SK-N-SH treated with all-trans-retinoic acid at 6 μM for 48 hours (cell line): ENCODE measurements around the gene PLXNB1.

Source experiments
- CREB5 ChIP-seq: fragments of 250-450 bp; sonication (Bioruptor Pico); IDR thresholded peaks from 2 replicates; pipeline ENCODE4 v1.5.1; 2020; ENCODE audit warnings: low read depth, mild to moderate bottlenecking, moderate library complexity
- CSRNP3 ChIP-seq: fragments of 250-450 bp; sonication (Bioruptor Pico); IDR thresholded peaks from 2 replicates; pipeline ENCODE4 v1.5.1; 2021; ENCODE audit warnings: mild to moderate bottlenecking, moderate library complexity
- ESRRG ChIP-seq: fragments of 250-450 bp; sonication (Bioruptor Pico); IDR thresholded peaks from 2 replicates; pipeline ENCODE4 v1.6.1; 2021; ENCODE audit warnings: mild to moderate bottlenecking
- TCF4 ChIP-seq: fragments of 250-450 bp; sonication (Bioruptor Pico); IDR thresholded peaks from 2 replicates; pipeline ENCODE4 v1.8.0; 2021; ENCODE audit warnings: mild to moderate bottlenecking, moderate library complexity, borderline replicate concordance
- TSHZ2 ChIP-seq: fragments of 250-450 bp; sonication (Bioruptor Pico); IDR thresholded peaks from 2 replicates; pipeline ENCODE4 v1.5.0; 2020; ENCODE audit warnings: mild to moderate bottlenecking, moderate library complexity
- ZFP3 ChIP-seq: fragments of 250-450 bp; sonication (Bioruptor Pico); IDR thresholded peaks from 2 replicates; pipeline ENCODE4 v1.5.0; 2020; ENCODE audit warnings: mild to moderate bottlenecking, moderate library complexity
- ZFP30 ChIP-seq: fragments of 450-650 bp; formaldehyde crosslinking; IDR thresholded peaks from 2 replicates; pipeline ENCODE4 v1.5.0; 2022; ENCODE audit warnings: mild to moderate bottlenecking, moderate library complexity

- TF ChIP-seq CREB5 (CRISPR knock-in tag) = no peak
- no peak for TF ChIP-seq ZFP30 (CRISPR knock-in tag)
- no peak for TF ChIP-seq TCF4 (CRISPR knock-in tag)
- no peak for TF ChIP-seq TSHZ2 (CRISPR knock-in tag)
- no peak for TF ChIP-seq ZFP3 (CRISPR knock-in tag)
- no peak for TF ChIP-seq CSRNP3 (CRISPR knock-in tag)
- no peak for TF ChIP-seq ESRRG (CRISPR knock-in tag)
Measured at GRCh38 chr3:48394391-48394790, 35.5 kb downstream of the PLXNB1 start.
